Neural cell (in vitro differentiated cells): ENCODE measurements around the gene UBAP2. TPM values are rescaled to one million over a fixed set of nuclear protein-coding genes. Genes with fewer than 3 reads are reported as not detected.

ENCODE experiments used
- H2AFZ ChIP-seq: fragments of 200-600, 300-800 bp; sonication (generic), shearing (Covaris generic); 2 replicates; pipeline ENCODE4 v1.6.0; 2014; ENCODE audit warnings: low read depth, mild to moderate bottlenecking, antibody characterized with exemption, low read length, moderate library complexity
- H3F3A ChIP-seq: fragments of 200-600 bp; shearing (Covaris generic); 2 replicates; pipeline ENCODE4 v1.6.1; 2016; ENCODE audit warnings: mild to moderate bottlenecking, moderate library complexity, mixed read lengths, antibody characterized with exemption, low read length; ENCODE audit not compliant: insufficient read depth, poor library complexity, severe bottlenecking
- H3K27ac ChIP-seq: fragments of 200-600, 300-800 bp; sonication (generic), shearing (Covaris generic); 2 replicates; pipeline ENCODE4 v1.5.1; 2014; ENCODE audit warnings: mild to moderate bottlenecking, low read length, moderate library complexity
- H3K27me3 ChIP-seq: fragments of 300-800, 200-600 bp; sonication (generic), shearing (Covaris generic); 2 replicates; pipeline ENCODE4 v1.6.0; 2014; ENCODE audit warnings: mild to moderate bottlenecking, low read depth, low read length, moderate library complexity; ENCODE audit not compliant: insufficient read depth
- H3K36me3 ChIP-seq: fragments of 300-800, 200-600 bp; sonication (generic), shearing (Covaris generic); 2 replicates; pipeline ENCODE4 v1.5.1; 2014; ENCODE audit warnings: mild to moderate bottlenecking, antibody characterized with exemption, low read length, moderate library complexity; ENCODE audit not compliant: insufficient read depth
- H3K4me2 ChIP-seq: fragments of 300-800, 200-600 bp; sonication (generic), shearing (Covaris generic); 2 replicates; pipeline ENCODE4 v1.6.0; 2014; ENCODE audit warnings: mild to moderate bottlenecking, low read length
- H3K4me3 ChIP-seq: fragments of 300-800, 200-600 bp; sonication (generic), shearing (Covaris generic); 2 replicates; pipeline ENCODE4 v1.5.1; 2014; ENCODE audit warnings: mild to moderate bottlenecking, low read length, moderate library complexity
- H3K79me2 ChIP-seq: fragments of 200-600 bp; shearing (Covaris generic); replicated peaks from 2 replicates; pipeline ENCODE4 v1.6.0; 2014; ENCODE audit warnings: mild to moderate bottlenecking, low read length, moderate library complexity; ENCODE audit not compliant: insufficient read depth
- H3K9ac ChIP-seq: fragments of 300-800, 200-600 bp; sonication (generic), shearing (Covaris generic); 2 replicates; pipeline ENCODE4 v1.6.1; 2016; ENCODE audit warnings: mild to moderate bottlenecking, low read length, mixed read lengths
- H3K9me2 ChIP-seq: fragments of 200-600 bp; shearing (Covaris generic); 2 replicates; pipeline ENCODE4 v1.6.1; 2016; ENCODE audit warnings: mild to moderate bottlenecking, low read length, mixed read lengths; ENCODE audit not compliant: insufficient read depth
- H3K9me3 ChIP-seq: fragments of 200-600, 300-800 bp; sonication (generic), shearing (Covaris generic); 2 replicates; pipeline ENCODE4 v1.6.1; 2016; ENCODE audit warnings: mild to moderate bottlenecking, mixed run types, low read length, moderate library complexity, mixed read lengths
- H4K20me1 ChIP-seq: fragments of 200-600 bp; shearing (Covaris generic); 2 replicates; pipeline ENCODE4 v1.6.1; 2016; ENCODE audit warnings: mild to moderate bottlenecking, mixed run types; ENCODE audit not compliant: insufficient read depth
- EP300 ChIP-seq: fragments of 450-650 bp; conservative IDR thresholded peaks from 2 replicates; pipeline ENCODE4 v1.6.1; 2014; ENCODE audit warnings: antibody characterized with exemption, mild to moderate bottlenecking, moderate library complexity; ENCODE audit not compliant: poor library complexity, severe bottlenecking
- EZH2 ChIP-seq: fragments of 200-600, 300-800 bp; shearing (Covaris generic), sonication (generic); IDR thresholded peaks from 2 replicates; pipeline ENCODE4 v1.6.1; 2014; ENCODE audit warnings: antibody characterized with exemption, low read length, borderline replicate concordance, mild to moderate bottlenecking; ENCODE audit not compliant: insufficient read depth, poor library complexity, severe bottlenecking
- MXI1 ChIP-seq: fragments of 450-650 bp; conservative IDR thresholded peaks from 2 replicates; pipeline ENCODE4 v1.6.1; 2014; ENCODE audit warnings: antibody characterized with exemption, mild to moderate bottlenecking; ENCODE audit not compliant: poor library complexity, severe bottlenecking
- POLR2AphosphoS5 ChIP-seq: IDR thresholded peaks from 2 replicates; pipeline ENCODE4 v1.6.1; 2012
- RAD21 ChIP-seq: fragments of 450-650 bp; conservative IDR thresholded peaks from 2 replicates; pipeline ENCODE4 v1.6.1; 2014; ENCODE audit warnings: antibody characterized with exemption, mild to moderate bottlenecking, moderate library complexity
- SMC3 ChIP-seq: fragments of 450-650 bp; conservative IDR thresholded peaks from 2 replicates; pipeline ENCODE4 v1.6.1; 2014; ENCODE audit warnings: antibody characterized with exemption, mild to moderate bottlenecking, moderate library complexity; ENCODE audit not compliant: poor library complexity
- TAF1 ChIP-seq: IDR thresholded peaks from 2 replicates; pipeline ENCODE4 v1.6.1; 2012; ENCODE audit warnings: low read depth
- polyA plus RNA-seq: library from polyadenylated mRNA; depleted of rRNA; stranded (reverse); fragments of >200 nt; gene quantifications from 2 replicates; pipeline ENCODE4 v1.2.3, GENCODE V29; 2014
- TF ChIP-seq, protein P1 (sequence below): IDR thresholded peaks from 2 replicates; pipeline ENCODE4 v1.6.1; 2012; ENCODE audit warnings: borderline replicate concordance
- TF ChIP-seq, protein P2 (sequence below): fragments of 450-650 bp; IDR thresholded peaks from 2 replicates; pipeline ENCODE4 v1.5.1; 2014; ENCODE audit warnings: antibody characterized with exemption, mild to moderate bottlenecking, moderate library complexity; ENCODE audit not compliant: poor library complexity, severe bottlenecking

The UBAP2 gene
- polyA plus RNA-seq, 1 donor from 2014 or later: 9.2 TPM

DNA sequence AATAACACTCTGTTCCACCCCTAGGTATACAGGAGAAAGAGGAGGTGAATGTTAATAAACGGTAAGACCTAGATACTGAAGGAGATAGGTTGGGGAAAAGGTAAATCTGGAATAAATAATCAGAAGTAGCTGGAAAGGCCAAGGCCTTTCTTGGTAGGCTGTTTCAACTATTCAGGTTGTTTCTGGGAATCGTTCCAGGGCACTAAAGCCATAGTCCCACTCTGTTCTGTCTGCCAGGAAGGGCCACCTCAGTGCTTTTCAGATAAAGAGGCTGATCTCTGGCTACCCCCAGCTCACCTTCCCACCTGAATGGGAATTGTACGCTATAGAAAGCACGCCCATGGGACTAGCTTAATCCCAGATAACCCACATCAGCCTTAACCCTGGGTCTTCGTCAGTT is 44.9 kb upstream of the UBAP2 start:
- no peaks in the 10 kb centered on the region for H3K36me3 ChIP-seq
- H3K4me2 ChIP-seq: no peak overlapping the region

DNA sequence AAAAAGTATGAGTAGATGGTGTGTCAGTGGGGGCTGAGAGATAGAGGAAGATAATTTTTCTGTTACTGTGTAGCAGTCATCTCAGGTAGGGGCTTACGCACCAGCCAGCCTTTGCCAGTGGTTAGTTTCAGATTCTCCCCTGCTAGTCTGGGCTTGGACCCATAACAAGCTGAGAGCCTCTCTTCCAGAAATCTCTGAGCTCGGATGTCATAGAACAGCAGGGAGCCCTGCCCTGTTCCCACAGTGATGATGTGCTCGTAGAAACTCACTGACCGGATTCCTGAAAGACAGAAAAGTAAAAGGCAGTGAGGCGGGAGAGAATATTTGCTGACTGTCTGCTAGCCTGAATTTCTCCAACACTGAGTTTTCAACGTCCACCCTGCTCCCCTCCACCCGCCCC is 40.6 kb upstream of the UBAP2 start:
- no peaks in the 10 kb centered on the region for H4K20me1 ChIP-seq
- no peak overlapping the region for H3K9ac ChIP-seq
- no peaks in the 10 kb centered on the region for H3F3A ChIP-seq
- no peak for TF ChIP-seq MXI1
- TF ChIP-seq, protein P1, sequence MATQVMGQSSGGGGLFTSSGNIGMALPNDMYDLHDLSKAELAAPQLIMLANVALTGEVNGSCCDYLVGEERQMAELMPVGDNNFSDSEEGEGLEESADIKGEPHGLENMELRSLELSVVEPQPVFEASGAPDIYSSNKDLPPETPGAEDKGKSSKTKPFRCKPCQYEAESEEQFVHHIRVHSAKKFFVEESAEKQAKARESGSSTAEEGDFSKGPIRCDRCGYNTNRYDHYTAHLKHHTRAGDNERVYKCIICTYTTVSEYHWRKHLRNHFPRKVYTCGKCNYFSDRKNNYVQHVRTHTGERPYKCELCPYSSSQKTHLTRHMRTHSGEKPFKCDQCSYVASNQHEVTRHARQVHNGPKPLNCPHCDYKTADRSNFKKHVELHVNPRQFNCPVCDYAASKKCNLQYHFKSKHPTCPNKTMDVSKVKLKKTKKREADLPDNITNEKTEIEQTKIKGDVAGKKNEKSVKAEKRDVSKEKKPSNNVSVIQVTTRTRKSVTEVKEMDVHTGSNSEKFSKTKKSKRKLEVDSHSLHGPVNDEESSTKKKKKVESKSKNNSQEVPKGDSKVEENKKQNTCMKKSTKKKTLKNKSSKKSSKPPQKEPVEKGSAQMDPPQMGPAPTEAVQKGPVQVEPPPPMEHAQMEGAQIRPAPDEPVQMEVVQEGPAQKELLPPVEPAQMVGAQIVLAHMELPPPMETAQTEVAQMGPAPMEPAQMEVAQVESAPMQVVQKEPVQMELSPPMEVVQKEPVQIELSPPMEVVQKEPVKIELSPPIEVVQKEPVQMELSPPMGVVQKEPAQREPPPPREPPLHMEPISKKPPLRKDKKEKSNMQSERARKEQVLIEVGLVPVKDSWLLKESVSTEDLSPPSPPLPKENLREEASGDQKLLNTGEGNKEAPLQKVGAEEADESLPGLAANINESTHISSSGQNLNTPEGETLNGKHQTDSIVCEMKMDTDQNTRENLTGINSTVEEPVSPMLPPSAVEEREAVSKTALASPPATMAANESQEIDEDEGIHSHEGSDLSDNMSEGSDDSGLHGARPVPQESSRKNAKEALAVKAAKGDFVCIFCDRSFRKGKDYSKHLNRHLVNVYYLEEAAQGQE: no peak
- no peak for TF ChIP-seq EZH2
- no peak for TF ChIP-seq POLR2AphosphoS5
- no peak for TF ChIP-seq TAF1
- TF ChIP-seq SMC3: no peak
- TF ChIP-seq RAD21: no peak
- TF ChIP-seq EP300: no peak
- TF ChIP-seq, protein P2, sequence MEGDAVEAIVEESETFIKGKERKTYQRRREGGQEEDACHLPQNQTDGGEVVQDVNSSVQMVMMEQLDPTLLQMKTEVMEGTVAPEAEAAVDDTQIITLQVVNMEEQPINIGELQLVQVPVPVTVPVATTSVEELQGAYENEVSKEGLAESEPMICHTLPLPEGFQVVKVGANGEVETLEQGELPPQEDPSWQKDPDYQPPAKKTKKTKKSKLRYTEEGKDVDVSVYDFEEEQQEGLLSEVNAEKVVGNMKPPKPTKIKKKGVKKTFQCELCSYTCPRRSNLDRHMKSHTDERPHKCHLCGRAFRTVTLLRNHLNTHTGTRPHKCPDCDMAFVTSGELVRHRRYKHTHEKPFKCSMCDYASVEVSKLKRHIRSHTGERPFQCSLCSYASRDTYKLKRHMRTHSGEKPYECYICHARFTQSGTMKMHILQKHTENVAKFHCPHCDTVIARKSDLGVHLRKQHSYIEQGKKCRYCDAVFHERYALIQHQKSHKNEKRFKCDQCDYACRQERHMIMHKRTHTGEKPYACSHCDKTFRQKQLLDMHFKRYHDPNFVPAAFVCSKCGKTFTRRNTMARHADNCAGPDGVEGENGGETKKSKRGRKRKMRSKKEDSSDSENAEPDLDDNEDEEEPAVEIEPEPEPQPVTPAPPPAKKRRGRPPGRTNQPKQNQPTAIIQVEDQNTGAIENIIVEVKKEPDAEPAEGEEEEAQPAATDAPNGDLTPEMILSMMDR: no peak
- H3K4me2 ChIP-seq: no peak overlapping the region
- no peaks in the 10 kb centered on the region for H3K9me3 ChIP-seq
- H3K79me2 ChIP-seq: no peaks in the 10 kb centered on the region
- no peaks in the 10 kb centered on the region for H3K27me3 ChIP-seq
- no peaks in the 10 kb centered on the region for H3K36me3 ChIP-seq
- no peak overlapping the region for H2AFZ ChIP-seq
- no peak overlapping the region for H3K4me3 ChIP-seq
- H3K27ac ChIP-seq: no peak overlapping the region
- H3K9me2 ChIP-seq: no peaks in the 10 kb centered on the region

More for the DNA sequence above, 44.9 kb upstream of the UBAP2 start:
- H3K4me3 ChIP-seq: no peak overlapping the region
- no peak overlapping the region for H2AFZ ChIP-seq
- H3K79me2 ChIP-seq: no peaks in the 10 kb centered on the region
- no peak overlapping the region for H3K27ac ChIP-seq
- no peaks in the 10 kb centered on the region for H3K27me3 ChIP-seq
- no peaks in the 10 kb centered on the region for H3K9me3 ChIP-seq
- no peak for TF ChIP-seq EZH2
- H3F3A ChIP-seq: no peaks in the 10 kb centered on the region
- no peaks in the 10 kb centered on the region for H4K20me1 ChIP-seq
- no peaks in the 10 kb centered on the region for H3K9me2 ChIP-seq
- no peak overlapping the region for H3K9ac ChIP-seq

DNA sequence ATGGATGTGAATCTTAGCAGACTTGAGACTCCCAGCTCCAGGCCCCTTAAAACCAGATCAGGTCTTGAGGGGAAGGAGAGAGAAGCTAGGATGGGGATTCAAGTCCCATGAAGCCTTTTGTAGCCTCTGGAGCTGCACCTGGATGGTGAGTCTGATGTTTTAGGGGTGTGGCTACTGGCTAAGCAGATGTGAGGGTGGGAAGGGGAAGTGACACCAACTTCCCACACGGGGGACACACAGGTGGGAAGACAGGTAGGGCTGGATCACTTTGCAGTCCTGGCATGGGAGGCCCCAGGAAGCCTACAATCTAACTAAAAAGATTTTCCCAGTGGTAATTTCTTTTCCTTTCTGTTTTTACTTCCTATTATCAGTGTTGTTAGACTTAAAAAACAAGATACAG is 38.7 kb upstream of the UBAP2 start:
- no peak overlapping the region for H3K27ac ChIP-seq
- no peak for TF ChIP-seq SMC3
- no peak for TF ChIP-seq RAD21
- TF ChIP-seq POLR2AphosphoS5: no peak
- no peak for TF ChIP-seq TAF1
- TF ChIP-seq, protein P2: no peak
- no peak for TF ChIP-seq EP300
- TF ChIP-seq MXI1: no peak
- TF ChIP-seq, protein P1: no peak
- TF ChIP-seq EZH2: no peak
- no peak overlapping the region for H3K4me3 ChIP-seq
- no peaks in the 10 kb centered on the region for H4K20me1 ChIP-seq
- no peak overlapping the region for H3K9ac ChIP-seq
- no peaks in the 10 kb centered on the region for H3K9me2 ChIP-seq
- H3K36me3 ChIP-seq: no peaks in the 10 kb centered on the region
- no peaks in the 10 kb centered on the region for H3K27me3 ChIP-seq
- no peaks in the 10 kb centered on the region for H3K9me3 ChIP-seq
- no peaks in the 10 kb centered on the region for H3K79me2 ChIP-seq
- H3F3A ChIP-seq: no peaks in the 10 kb centered on the region
- no peak overlapping the region for H3K4me2 ChIP-seq
- no peak overlapping the region for H2AFZ ChIP-seq
